ENCODE measurements around the gene MYO15A.

MYO15A gene

DNA sequence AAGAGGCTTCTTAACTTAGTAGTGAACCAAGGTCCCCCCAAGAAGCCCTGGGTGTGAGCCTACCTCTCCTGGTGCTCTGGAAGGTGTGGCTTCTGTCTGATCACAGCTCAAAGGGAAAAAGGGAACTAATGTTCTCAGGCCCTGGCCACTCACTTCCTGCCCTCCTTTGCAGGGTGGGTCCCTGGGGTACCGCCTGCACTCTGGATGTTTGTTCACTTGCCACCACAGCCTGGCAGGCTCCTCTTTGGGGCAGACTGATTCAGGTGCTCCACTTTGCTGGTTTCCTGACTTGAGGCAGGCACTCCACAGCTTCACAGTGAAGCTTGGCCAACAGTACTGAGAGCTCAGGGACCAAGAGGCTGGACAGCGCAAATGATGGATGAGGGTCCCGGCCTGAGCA lies 5.9 kb upstream of the MYO15A start:
- no peak for DNase-seq

DNA sequence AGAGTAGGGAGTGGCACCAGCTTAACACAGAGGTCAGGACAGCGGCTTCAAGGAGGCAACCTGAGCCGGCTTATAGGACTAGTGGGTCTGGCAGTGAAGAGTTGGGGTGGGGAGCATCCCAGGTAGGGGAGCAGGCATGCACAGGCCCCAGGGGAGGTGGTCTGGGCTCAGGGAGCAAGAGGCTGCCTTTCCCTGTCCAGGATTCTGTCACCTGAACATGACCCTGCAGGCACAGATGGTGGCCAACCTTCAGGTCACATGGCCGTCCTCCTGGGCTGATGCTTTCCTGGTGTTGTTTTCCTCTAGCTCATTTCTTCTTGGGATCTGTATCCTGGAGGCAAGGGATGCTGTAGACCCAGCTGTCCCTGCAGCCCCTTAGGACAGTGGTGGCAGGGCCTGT lies 3.5 kb upstream of the MYO15A start:
- DNase-seq: no peak

DNA sequence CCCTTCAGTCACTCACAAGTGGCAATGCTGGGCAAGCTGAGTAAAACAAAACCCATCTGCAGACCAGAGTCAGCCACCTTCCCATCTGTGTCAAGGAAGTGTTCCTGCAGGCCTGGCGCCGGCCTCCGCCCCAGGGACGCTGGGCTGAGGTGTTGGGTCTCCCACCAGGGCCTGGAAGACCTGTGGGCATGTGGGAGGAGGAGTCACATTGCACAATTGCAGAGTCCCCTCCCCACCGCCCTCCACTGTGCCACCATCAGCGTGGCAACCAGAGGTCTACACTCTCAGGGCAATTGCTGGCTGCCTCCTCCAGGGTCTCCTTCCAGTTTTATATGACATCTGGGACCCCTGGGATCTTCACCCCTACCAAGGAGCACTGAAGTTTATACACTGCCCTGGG lies 3.0 kb upstream of the MYO15A start:
- no peak for DNase-seq

DNA sequence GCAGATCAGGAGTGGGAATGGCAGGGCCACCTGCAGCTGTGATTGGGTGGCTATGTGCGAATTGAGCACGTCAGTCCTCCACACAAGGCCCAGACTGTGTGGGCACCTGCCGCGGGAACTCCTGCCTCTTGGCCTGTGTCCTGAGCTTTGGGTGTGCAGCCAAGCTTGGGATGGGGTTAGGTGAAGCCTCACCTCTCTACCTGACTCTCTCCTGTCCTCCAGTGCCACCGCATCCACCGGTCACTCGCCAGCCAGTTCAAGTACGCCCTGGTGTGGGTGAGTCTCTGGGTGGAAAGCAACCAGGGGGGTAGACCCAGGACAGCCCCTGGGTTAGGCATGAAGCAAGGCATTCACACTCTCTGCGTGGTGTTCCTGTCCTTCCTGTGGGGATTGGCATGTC lies 2.3 kb upstream of the MYO15A start:
- no peak for DNase-seq

DNA sequence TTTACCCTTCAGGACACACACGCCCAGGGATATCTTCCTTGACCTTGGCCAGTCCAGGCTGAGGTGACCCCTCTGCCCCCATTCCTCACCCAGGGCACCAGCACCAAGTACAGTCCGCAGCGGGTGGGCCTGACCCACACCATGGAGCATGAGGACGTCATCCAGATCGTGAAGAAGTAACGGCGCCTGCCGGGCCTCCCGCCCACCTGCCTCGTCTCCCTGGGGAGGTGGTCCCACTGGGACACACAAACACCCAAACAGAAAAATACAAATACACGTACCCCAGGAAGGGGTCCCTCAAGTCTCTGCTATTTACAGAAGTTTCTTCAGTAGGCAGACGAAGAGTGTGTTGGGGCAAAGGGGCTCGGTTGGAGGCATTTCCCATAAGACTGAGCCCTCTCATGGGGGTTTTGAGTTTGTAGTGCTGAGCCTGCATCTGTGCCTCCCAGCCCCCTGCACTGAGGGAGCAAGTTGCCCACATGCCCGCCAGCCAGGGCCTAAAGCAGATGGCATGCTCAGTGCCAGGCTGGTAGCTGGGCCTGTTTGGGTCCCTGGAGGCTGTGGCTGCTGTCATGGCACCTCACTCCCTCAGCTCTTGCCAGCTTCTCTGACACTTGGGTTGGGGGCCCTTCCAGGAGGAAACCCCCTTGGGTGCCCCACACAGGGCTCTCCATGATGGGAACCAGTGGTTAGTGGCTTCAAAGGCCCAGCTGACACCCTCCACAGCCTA lies 1.3 kb upstream of the MYO15A start:
- no peak for DNase-seq

DNA sequence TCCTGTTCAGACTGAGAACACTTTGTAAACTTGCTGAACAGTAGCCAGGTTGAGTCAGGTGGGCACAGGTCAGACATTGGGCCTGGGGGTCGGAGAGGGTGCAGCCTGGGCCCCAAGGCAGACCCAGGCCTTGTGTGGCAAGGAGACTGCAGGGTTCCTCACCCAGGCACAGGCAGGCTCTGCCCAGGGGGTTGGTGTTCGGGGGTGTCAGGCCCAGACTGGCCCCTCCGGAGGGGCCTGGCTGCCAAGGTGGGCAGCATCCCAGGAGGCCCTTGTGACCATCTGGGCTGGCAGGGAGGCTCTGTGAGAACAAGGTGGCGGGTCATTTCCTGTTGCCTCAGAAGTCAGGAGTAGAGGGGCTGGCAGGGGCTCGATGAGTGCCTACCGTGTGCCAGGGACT lies 585 bp upstream of the MYO15A start:
- no peak for DNase-seq

DNA sequence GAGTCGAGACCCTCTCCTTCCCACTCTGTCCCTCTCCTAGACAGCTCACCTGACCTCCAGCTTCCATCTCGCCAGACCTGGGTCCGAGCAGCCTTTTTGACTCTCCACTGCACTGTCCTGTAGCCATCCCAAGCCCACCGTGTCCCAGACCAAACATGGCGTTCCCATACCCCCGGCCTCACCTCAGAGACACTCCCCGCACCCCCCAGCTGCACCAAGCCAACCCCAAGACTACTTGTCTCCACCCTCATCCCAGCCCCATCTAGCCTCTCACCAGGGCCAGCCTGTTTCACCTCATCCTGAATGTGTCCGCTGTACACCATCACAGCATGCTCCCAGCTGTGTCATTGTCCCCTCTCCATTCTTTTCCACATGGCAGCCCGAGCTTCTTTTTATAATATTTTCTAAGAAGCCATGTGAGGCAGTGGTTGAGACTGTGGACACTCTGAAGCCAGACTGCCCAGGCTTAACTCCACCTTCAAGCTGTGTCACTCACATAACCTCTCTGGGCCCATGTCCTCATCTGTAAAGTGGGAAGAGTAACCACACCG lies 1.5 kb downstream of the MYO15A start:
- DNase-seq: no peak

DNA sequence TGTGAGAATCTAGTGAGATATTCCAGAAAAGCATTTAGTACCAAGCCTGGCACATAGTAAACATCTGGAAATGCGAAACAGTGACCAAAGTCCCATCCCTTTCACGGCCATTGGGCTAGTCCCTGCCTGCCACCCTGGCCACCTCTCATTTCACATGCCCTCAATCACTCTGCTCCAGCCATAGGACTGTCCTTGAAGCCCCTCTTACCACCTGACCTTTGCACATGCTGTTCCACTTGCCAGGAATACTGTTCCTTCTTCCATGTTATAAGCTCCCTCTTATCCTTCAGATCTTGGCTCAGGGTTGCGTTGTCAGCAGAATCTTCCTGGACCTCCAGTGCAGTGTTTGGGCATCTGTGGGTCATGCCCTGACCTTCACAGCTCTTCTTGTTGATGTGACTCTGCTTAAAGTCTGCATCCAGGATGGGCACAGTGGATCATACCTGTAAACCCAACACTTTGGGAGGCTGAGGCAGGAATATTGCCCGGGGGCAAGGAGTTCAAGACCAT lies 2.1 kb downstream of the MYO15A start:
- no peak for DNase-seq

DNA sequence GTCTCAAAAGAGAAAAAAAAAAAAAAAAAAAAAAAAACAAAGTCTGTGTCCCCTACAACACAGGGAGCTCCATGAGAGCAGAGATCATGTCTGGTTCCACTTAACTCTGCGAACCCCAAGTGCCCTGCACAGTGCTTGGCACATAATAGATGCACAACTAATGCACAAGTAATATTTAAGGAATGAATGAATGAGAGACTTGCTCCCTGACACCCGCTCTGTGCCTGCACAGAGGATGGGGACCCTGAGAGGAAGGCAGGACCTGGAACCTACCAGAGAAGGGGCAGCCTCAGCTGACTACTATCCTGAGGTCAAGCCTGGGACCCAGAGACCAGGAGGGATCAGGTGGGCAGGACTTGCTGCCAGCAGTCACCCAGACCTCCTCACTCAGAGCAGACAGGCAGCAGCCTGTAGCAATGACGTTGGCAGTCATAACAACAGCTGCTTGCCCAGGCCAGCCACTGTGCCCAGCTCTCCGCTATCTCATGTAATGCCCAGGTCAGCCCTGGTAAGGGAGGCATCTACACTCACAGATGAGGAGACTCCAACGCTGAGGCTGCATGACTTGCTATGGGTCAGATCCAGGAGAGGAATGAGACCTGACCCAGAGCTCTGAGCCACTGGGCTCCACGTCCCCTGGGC lies 2.9 kb downstream of the MYO15A start:
- DNase-seq: no peak

DNA sequence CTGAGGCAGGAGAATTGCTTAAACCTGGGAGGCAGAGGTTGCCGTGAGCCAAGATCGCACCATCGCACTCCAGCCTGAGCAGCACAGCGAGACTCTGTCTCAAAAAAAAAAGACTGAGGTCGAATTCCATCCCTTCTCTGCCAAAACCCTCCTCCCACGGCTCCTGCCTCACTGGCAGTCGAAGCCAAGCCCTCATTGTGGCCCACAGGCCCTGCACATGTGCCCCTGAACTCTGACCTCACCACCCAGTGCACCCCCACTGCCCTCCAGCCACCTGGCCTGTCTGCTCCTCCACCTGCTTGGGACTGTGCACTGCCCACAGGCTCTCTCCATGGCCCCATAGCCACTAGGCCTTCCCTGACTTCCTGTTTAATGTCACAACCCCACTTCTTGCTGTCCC lies 7.0 kb downstream of the MYO15A start:
- DNase-seq: no peak

DNA sequence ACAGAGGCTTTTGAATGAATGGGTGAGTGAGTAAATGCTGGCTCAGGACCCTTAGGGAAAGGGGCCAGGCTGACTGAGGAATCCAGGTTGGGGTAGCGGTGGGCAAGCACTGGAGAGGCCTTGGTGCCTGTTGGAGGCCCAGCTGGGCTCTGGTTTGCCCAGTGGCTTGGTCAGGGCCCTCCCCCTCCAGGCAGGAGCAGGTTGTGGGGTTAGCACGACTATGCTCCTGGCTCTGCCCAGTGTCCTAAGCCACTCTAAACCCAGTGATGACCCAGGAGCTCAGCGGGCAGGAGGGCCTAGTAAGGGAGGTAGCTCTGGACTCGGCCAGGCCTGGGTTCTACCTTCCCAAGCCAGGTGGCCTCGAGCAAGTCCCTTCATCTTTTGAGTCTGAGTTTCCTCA lies 7.5 kb downstream of the MYO15A start:
- DNase-seq: no peak

DNA sequence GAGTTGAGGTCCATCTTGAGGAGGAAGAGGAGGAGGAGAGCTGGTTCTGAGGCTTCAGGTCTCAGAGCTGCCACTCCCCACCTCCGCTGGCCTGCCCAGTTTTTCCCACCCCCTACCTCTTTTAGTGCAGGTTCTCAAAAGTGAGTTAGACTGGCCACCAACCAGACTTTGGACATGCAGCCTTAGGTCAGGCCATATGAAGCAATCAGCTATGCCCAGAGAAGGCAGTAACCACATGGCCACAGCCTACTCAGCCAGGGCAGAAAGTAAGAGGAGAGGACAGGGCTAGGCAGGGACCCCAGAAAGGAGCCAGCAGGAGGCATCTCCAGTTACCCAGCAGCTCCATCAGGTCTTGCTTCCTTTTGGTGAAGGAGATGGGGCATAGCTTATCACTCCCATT lies 9.0 kb downstream of the MYO15A start:
- no peak for DNase-seq

DNA sequence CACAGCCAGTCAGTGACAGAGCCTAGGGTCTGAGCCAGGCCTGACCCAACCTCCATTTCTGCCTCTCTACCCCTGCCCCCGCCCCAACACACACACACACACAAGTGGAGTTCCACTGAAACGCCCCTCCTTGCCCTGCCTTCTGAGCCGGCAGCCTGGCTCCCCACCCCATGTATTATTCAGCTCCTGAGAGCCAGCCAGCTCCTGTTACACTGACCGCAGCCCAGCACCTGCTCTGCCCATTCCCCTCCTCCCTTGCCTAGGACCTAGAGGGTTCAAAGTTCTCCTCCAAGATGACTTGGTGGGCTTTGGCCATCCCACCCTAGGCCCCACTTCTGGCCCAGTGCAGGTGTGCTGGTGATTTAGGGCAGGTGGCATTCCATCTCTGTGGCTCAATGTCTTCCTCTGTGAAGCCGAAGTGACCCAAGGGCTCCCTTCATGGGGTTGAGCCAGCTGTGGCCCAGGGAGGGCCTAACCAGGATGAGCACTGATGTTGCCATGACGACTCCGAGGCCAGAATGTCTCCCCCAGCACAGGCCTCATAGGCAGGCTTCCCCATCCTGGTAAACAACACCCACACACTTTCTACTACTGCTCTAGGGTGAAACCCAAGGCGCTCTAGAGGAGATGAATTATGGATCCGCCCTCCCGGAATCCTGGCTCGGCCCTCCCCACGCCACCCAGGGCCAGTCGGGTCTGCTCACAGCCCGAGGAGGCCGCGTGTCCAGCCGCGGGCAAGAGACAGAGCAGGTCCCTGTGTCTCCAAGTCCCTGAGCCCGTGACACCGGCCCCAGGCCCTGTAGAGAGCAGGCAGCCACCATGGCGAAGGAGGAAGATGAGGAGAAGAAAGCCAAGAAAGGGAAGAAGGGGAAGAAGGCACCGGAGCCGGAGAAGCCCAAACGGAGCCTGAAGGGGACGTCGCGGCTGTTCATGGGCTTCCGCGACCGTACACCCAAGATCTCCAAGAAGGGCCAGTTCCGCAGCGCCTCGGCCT lies 9.7 kb downstream of the MYO15A start:
- DNase-seq: no peak

DNA sequence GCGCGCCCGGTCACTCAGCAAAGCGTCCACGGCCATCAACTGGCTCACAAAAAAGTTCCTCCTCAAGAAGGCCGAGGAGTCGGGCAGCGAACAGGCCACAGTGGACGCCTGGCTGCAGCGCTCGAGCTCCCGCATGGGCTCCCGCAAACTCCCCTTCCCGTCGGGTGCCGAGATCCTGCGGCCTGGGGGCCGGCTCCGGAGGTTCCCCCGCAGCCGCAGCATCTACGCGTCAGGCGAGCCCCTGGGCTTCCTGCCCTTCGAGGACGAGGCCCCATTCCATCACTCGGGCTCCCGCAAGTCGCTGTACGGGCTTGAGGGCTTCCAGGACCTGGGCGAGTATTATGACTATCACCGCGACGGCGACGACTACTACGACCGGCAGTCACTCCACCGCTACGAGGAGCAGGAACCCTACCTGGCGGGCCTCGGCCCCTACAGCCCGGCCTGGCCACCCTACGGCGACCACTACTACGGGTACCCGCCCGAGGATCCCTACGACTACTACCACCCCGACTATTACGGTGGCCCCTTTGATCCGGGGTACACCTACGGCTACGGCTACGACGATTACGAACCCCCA lies 10.7 kb downstream of the MYO15A start:
- no peak for DNase-seq

DNA sequence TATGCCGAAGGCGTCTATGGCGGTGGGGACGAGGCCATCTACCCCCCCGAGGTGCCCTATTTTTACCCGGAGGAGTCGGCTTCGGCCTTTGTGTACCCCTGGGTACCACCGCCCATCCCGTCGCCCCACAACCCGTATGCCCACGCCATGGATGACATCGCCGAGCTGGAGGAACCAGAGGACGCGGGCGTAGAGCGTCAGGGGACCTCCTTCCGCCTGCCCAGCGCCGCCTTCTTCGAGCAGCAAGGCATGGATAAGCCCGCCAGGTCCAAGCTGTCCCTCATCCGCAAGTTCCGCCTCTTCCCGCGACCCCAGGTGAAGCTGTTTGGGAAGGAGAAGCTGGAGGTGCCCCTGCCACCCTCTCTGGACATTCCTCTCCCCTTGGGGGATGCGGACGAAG lies 11.4 kb downstream of the MYO15A start:
- DNase-seq: no peak

DNA sequence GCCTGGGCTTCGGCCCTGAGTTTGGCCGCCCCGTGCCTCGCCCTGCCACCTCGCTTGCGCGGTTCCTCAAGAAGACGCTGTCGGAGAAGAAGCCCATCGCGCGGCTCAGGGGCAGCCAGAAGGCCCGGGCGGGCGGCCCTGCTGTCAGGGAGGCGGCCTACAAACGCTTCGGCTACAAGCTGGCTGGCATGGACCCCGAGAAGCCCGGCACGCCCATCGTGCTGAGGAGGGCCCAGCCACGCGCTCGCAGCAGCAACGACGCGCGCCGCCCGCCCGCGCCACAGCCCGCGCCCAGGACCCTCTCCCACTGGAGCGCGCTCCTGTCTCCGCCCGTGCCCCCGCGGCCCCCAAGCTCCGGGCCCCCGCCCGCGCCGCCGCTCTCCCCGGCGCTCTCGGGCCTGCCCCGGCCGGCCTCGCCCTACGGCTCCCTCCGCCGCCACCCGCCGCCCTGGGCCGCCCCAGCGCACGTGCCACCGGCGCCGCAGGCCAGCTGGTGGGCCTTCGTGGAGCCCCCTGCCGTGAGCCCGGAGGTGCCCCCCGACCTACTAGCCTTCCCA lies 12.0 kb downstream of the MYO15A start:
- no peak for DNase-seq

DNA sequence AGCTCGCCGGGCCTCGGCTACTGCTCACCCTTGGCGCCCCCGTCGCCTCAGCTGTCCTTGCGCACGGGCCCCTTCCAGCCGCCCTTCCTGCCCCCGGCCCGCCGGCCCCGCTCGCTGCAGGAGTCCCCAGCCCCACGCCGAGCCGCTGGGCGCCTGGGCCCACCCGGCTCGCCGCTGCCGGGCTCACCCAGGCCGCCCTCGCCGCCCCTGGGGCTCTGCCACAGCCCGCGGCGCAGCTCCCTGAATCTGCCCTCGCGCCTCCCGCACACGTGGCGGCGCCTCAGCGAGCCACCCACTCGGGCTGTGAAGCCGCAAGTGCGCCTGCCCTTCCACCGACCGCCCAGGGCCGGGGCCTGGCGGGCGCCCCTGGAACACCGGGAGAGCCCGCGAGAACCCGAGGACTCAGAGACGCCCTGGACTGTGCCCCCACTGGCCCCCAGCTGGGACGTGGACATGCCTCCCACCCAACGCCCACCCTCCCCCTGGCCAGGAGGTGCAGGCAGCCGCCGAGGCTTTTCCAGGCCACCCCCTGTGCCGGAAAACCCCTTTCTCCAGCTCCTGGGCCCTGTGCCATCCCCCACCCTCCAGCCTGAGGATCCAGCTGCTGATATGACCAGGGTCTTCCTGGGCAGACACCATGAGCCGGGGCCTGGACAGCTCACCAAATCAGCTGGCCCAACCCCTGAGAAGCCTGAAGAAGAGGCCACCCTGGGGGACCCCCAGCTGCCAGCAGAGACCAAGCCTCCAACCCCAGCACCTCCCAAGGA lies 12.8 kb downstream of the MYO15A start:
- no peak for DNase-seq

DNA sequence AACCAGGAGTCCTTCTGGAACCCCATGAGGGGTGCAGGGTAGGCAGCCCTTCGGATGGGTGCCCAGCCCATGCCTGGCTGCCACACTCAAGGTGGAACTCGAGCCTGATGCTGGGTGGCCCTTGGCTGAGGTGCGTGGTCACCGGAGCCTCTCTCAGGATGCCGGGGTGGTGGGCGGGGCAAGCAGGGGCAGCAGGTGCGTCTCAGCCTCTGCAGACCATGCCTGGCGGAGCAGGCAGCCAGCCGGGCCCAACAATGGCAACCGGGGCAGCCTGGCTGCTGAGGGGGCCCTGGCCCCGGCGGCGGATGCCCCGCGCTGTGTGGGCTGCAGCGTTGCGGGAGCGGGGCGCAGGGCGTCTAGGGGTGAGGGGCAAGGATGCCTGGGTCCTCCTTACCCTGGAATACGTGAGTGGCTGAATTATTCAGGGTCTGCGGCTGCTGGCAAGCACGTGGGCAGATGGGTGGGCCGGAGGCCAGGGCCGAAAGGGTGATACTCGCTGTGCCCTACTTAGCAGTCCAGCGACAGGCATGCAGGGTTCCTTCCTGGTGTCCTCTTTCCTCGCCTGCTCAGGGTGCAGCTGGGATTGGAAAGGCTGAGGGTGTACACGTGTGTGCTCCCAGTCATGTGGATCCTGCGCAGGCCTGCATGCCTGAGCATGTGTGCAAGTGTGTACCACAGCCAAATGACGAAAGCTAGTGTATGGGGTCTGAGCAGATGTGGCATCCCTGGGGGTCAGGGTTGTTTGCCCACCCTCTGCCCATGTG lies 14.6 kb downstream of the MYO15A start:
- no peak for DNase-seq

DNA sequence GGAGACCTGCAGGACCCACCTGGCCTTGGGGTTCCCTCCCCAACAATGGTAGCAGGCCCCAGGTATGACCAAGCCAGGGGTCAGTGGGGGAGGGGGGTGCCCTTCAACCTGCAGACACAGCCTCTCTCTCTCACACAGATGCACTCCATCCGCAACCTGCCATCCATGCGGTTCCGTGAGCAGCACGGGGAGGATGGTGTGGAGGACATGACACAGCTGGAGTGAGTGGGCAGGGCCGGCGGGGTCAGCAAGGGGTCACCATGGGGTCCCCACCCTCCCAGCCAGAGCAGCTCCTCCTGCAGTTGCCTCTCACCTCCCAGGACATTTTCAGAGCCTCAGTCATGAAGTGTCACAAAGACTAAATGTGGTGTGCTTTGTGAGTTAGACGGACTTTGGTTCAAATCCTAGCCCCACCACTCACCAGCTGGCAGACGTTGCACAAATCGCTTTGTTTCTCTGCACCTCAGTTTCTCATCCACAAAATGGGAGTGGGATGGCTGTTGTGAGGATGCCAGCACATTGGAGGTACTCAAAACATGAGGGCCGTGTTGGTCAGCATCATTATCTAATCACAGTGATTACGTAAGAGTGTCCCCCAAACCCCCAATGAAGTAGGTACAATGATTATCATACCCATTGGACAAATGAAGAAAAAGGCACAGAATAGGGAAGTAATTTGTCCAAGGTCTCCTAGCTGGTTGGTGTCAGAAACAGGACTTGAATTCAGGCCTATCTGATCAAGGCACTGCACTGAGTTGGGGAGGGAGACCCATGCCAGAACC lies 16.0 kb downstream of the MYO15A start:
- DNase-seq: no peak

DNA sequence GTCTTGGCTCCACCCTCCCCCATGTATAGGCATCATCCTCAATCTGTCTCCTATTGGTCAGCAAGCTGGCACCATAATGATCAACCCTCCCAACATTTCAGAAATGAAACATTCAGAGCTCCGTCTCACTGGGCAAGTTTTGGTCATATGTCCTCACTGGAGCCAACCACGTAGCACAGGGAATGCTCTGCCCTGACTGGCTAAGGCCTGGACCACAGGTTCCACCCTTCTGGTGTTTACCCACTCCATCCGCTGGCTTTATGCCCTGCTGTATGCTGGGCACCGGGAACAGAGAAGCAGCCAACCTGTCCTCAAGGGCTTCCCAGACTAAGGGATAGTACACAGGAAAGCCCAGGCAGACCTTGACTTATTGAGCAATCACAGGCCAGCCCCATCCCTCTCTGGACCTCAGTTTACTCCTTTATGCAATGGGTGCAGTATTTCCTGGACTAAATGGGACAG lies 20.5 kb downstream of the MYO15A start:
- DNase-seq: no peak

All from AML-193 (cell line).